ENCODE data around the gene ZIC1.

- TF ChIP-seq POLR2AphosphoS5 (IDR thresholded peaks at IDR 0.05) (no peak), CTCF (IDR thresholded peaks at IDR 0.05) (no peak), POLR2A (IDR thresholded peaks at IDR 0.05) (no peak), EP300 (IDR thresholded peaks at IDR 0.05; ENCODE audit: low read depth) (no peak)
Measured at GRCh38 chr3:147428754-147429153, 19.6 kb downstream of the ZIC1 start.
